ENCODE results near the gene ZNF341.

GRCh38 chr20:33832103-33832804 lies 100.5 kb downstream of the ZNF341 start:
- TF ChIP-seq CTCF (IDR thresholded peaks at IDR 0.05; ENCODE audit: low read depth, low read length), result no peak
- TF ChIP-seq EZH2phosphoT487 (IDR thresholded peaks at IDR 0.05; ENCODE audit: low read depth), result no peak
